Measurements from ENCODE around the gene RIMKLB. TPM values are rescaled to one million over a fixed set of nuclear protein-coding genes. Genes with fewer than 3 reads are reported as not detected.

Gene RIMKLB
- total RNA-seq, 1 donor from 2014 or later: 42.6 TPM

- no peaks in the 10 kb centered on the region for H3K27me3 ChIP-seq (ENCODE audit: control insufficient read depth, insufficient read depth, low read length)
- no peak for TF ChIP-seq CTCF (IDR thresholded peaks at IDR 0.05; ENCODE audit: insufficient read depth, low read length, severe bottlenecking)
- no peaks in the 10 kb centered on the region for H3K36me3 ChIP-seq (ENCODE audit: control insufficient read depth, insufficient read depth, low read length)
- no peak overlapping the region for H3K4me3 ChIP-seq (ENCODE audit: low read depth, low read length)
- DNase-seq (ENCODE audit: low read depth) (no peak), FAIRE-seq (no peak)
Observed at GRCh38 chr12:8661751-8662150, 36.0 kb upstream of the RIMKLB start.

- TF ChIP-seq CTCF (IDR thresholded peaks at IDR 0.05; ENCODE audit: insufficient read depth, low read length, severe bottlenecking): no peak
- DNase-seq (ENCODE audit: low read depth): peak; percentile 72
- Histone ChIP-seq H3K4me3 (ENCODE audit: low read depth, low read length) (no peak within 1 kb of the TSS), H3K36me3 (ENCODE audit: control insufficient read depth, insufficient read depth, low read length) (no peaks in the 10 kb centered on the region), H3K27me3 (ENCODE audit: control insufficient read depth, insufficient read depth, low read length) (no peaks in the 10 kb centered on the region)
- peak; percentile 40 for FAIRE-seq
Observed at GRCh38 chr12:8662593-8662992, 35.2 kb upstream of the RIMKLB start, which contains the start of gene MFAP5. TSS of gene MFAP5 (minus strand) at chr12:8662826. CDS start at chr12:8662104, 722 bp downstream.

GRCh38 chr12:8664228-8664913, 33.4 kb upstream of the RIMKLB start:
- no peak for FAIRE-seq
- no peaks in the 10 kb centered on the region for H3K27me3 ChIP-seq (ENCODE audit: control insufficient read depth, insufficient read depth, low read length)
- no peaks in the 10 kb centered on the region for H3K36me3 ChIP-seq (ENCODE audit: control insufficient read depth, insufficient read depth, low read length)
- DNase-seq (ENCODE audit: low read depth): no peak
- H3K4me3 ChIP-seq (ENCODE audit: low read depth, low read length): no peak overlapping the region
- no peak for TF ChIP-seq CTCF (IDR thresholded peaks at IDR 0.05; ENCODE audit: insufficient read depth, low read length, severe bottlenecking)

- no peaks in the 10 kb centered on the region for H3K36me3 ChIP-seq (ENCODE audit: control insufficient read depth, insufficient read depth, low read length)
- DNase-seq (ENCODE audit: low read depth) (no peak), FAIRE-seq (no peak)
- H3K27me3 ChIP-seq (ENCODE audit: control insufficient read depth, insufficient read depth, low read length): no peaks in the 10 kb centered on the region
- TF ChIP-seq CTCF (IDR thresholded peaks at IDR 0.05; ENCODE audit: insufficient read depth, low read length, severe bottlenecking): no peak
- H3K4me3 ChIP-seq (ENCODE audit: low read depth, low read length): no peak overlapping the region
Observed at GRCh38 chr12:8665759-8666158, 32.0 kb upstream of the RIMKLB start.

GRCh38 chr12:8667270-8667669, 30.5 kb upstream of the RIMKLB start:
- no peaks in the 10 kb centered on the region for H3K36me3 ChIP-seq (ENCODE audit: control insufficient read depth, insufficient read depth, low read length)
- no peak for FAIRE-seq
- H3K4me3 ChIP-seq (ENCODE audit: low read depth, low read length): no peak overlapping the region
- H3K27me3 ChIP-seq (ENCODE audit: control insufficient read depth, insufficient read depth, low read length): no peaks in the 10 kb centered on the region
- TF ChIP-seq CTCF (IDR thresholded peaks at IDR 0.05; ENCODE audit: insufficient read depth, low read length, severe bottlenecking): no peak
- DNase-seq (ENCODE audit: low read depth): no peak

GRCh38 chr12:8668441-8668840, 29.4 kb upstream of the RIMKLB start:
- TF ChIP-seq CTCF (IDR thresholded peaks at IDR 0.05; ENCODE audit: insufficient read depth, low read length, severe bottlenecking): no peak
- no peaks in the 10 kb centered on the region for H3K27me3 ChIP-seq (ENCODE audit: control insufficient read depth, insufficient read depth, low read length)
- FAIRE-seq (no peak), DNase-seq (ENCODE audit: low read depth) (no peak)
- H3K4me3 ChIP-seq (ENCODE audit: low read depth, low read length): no peak overlapping the region
- no peaks in the 10 kb centered on the region for H3K36me3 ChIP-seq (ENCODE audit: control insufficient read depth, insufficient read depth, low read length)
